Measurements from ENCODE around the gene ATAD3C.
"Not testable (repeated sequence)": the region's sequence is repeated elsewhere in the genome, so short reads cannot be mapped to it uniquely, and the experiment has no call there.

ATAD3C gene

GRCh38 chr1:1419813-1420653 lies 29.5 kb upstream of the ATAD3C start:
- DNase-seq: no peak

- DNase-seq: no peak
Observed at GRCh38 chr1:1420654-1421141, 28.8 kb upstream of the ATAD3C start.

GRCh38 chr1:1421147-1421906 lies 28.2 kb upstream of the ATAD3C start, which contains the start of gene ANKRD65:
Gene ANKRD65 (minus strand): TSS chr1:1421276. CDS start chr1:1421005, 271 bp downstream.
- DNase-seq: no peak

GRCh38 chr1:1421907-1422464 lies 27.5 kb upstream of the ATAD3C start:
- DNase-seq: no peak

GRCh38 chr1:1422465-1423244 lies 26.8 kb upstream of the ATAD3C start:
- peak; percentile 87 for DNase-seq

- DNase-seq: no peak
Observed at GRCh38 chr1:1423245-1423597, 26.3 kb upstream of the ATAD3C start.

- DNase-seq: no peak
Observed at GRCh38 chr1:1424707-1425106, 24.8 kb upstream of the ATAD3C start.

GRCh38 chr1:1425426-1425752 lies 24.1 kb upstream of the ATAD3C start:
- no peak for DNase-seq

GRCh38 chr1:1425753-1426495 lies 23.6 kb upstream of the ATAD3C start:
- DNase-seq: no peak

GRCh38 chr1:1426496-1427105 lies 22.9 kb upstream of the ATAD3C start:
- no peak for DNase-seq

GRCh38 chr1:1427106-1427819 lies 22.2 kb upstream of the ATAD3C start:
- DNase-seq: no peak

- DNase-seq: no peak
Observed at GRCh38 chr1:1427820-1428148, 21.7 kb upstream of the ATAD3C start.

GRCh38 chr1:1428174-1428573 lies 21.3 kb upstream of the ATAD3C start:
- no peak for DNase-seq

- not testable (repeated sequence) for DNase-seq
Observed at GRCh38 chr1:1428967-1429366, 20.5 kb upstream of the ATAD3C start.

- DNase-seq: no peak
Observed at GRCh38 chr1:1429671-1430073, 19.8 kb upstream of the ATAD3C start.

GRCh38 chr1:1430114-1430982 lies 19.1 kb upstream of the ATAD3C start:
- peak; percentile 52 for DNase-seq

- no peak for DNase-seq
Observed at GRCh38 chr1:1430992-1431844, 18.3 kb upstream of the ATAD3C start.

- DNase-seq: no peak
Observed at GRCh38 chr1:1431845-1432273, 17.6 kb upstream of the ATAD3C start.

GRCh38 chr1:1432274-1432950 lies 17.1 kb upstream of the ATAD3C start:
- DNase-seq: no peak

All from fibroblast of skin of right biceps (primary cell).